ENCODE results near the gene TTC34.

The TTC34 gene

DNA sequence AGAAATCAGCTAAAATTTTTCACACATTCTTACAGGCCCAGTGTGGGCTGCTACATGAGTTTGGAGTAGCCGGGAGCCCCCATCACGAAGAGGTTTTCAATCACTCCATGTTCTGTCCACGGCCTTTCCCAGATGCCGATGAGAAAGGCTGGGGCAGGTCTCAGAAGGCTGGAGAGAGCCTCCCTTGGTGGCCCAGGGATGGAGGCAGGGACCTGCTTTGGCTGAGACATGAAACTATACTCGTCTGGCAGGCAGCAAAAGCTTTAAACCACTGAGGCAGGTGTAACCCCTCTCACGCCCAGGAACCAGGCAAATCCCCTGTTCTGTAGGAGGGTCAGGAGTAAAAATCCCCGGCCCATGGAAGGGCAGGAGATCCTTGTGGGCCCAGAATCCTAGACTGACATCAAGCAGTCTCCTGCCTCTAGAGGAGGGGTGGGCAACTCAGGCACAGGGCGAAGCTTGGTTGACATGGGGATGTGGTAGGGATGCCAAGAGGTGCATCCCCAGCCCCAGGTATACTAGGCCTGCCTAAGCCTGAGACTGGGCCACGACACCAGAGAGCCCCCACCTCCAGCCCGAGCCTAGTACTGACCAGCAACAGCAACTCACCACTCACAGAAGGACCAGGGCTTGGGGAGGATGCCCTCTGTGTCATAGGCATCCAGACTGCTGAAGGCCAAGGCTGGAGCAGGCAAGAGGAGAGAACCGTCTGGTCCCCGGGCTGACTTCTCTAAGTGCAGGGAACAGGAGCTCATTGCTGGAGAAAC lies 177.7 kb downstream of the TTC34 start:
- no peak for FAIRE-seq

- no peak for FAIRE-seq
These were observed 183.5 kb downstream of the TTC34 start for GRCh38 chr1:2617971-2618470.

DNA sequence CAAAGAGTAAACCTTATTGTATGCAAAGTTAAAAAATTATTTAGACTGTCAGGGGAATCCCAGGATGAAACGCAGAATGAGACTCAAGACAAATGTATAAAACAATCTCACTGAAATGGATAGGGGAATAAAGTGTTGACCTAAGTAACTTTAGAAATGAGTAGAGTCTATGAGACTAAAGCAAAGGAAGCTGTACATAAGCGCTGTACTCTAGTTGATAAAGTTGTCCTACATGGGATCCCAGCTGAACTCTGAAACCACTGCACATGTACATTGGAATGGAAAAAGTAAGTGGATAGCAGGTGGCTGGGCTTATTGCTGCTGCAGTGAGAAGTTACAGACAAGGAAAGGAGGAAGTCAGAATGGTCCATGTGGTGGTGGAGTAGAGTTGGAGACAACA lies 187.3 kb downstream of the TTC34 start:
- no peak for FAIRE-seq

DNA sequence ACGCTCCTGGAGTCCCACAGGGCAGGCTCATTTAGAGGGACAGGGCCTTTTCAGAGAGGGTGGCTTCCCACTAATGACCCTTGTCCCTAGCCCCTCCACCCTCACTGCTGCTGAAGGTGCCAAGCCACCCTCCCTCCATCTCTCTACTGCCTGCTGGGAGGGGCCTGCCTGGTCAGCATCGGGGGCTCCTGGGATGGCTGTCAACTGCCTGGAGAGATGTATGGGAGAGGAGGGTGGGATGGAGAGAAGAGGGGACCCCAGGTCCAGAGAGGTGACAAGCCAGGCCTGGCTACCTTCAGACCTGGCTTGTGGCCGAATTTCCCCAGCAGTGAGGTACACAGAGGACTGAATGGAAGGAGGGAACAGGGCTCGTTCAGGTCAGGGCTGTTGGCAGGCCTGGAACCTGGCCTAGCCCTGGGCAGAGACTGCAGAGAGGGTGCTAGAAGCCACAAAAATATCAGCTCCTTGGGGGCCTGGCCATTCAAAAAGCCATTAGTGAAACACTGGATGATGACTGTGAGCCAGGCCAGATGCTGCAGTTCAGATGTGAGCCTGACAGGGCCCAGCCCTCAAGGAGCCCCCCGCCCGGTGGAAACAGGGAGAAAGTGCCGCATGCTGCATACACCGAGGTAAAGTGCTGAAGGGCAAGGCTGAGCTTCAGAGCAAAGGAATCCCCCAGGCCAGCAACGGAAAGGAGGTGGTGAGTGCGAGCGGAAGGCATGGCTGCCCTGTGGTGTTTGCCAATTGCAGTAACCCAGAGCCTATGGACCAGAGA lies 188.7 kb downstream of the TTC34 start:
- FAIRE-seq = no peak

DNA sequence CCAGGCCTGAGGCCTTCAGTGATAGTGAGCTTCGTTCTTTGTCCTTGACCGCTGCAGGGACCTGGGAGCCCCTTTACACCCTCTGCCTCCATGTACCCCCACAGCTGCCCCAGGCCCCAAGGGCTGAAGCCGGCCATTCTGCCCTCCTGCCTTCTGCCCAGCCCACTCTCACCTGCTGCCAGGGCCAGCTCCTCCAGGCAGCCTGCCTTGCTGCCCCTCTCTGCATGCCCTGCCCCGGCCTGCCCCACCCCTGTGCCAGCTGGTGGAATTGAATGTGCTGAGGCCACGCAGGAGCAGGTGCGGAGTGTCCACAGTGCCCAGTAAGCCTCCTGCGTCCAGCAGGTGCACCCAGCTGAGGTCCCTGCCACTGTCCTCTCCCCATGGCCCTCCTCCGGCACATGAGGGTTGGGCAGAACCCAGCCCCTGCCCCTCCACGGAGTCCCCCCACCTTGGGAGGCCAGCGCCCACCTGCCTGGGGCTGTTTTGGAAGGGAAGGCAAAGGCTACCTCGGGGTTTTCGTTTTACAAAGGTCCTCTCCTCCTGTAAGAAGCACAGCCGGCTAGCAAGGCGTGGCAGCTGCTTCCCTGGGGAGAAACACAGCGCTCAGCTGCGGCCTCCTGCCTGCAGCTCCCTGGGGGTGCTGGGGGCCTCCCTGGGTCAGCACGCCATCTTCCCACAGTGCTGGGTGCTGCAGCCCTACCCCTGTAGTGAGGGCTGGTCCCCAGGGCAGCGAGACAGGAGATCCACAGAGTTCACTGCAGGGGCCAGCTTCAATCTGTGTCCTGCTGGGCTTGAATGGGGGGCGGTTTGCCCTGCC lies 189.7 kb downstream of the TTC34 start:
- FAIRE-seq = no peak

DNA sequence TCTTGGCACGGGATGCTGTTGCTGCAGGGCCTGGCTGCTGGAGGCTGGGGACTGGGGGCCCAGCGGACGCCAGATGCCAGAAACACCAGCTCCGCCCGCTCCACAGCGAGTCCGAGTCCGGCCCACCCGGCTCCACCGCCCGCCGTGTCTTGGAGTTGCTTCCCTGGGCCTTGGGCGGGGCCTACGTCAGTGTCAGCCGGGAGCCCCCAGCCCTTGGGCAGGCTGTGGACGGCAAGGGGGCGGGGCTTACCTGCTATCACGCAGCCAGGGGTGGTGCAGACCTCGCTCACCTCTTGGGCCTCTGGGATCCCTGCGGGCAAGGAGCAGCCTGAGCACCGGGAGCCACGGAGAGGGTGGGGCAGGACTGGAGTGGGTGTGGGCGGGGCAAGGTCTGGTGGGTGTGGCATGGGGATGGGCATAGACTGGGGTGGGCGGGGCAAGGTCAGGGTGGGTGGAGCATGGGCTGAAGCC lies 190.4 kb downstream of the TTC34 start:
- no peak for FAIRE-seq

GRCh38 chr1:2610036-2610959 lies 191.2 kb downstream of the TTC34 start:
- FAIRE-seq = no peak

DNA sequence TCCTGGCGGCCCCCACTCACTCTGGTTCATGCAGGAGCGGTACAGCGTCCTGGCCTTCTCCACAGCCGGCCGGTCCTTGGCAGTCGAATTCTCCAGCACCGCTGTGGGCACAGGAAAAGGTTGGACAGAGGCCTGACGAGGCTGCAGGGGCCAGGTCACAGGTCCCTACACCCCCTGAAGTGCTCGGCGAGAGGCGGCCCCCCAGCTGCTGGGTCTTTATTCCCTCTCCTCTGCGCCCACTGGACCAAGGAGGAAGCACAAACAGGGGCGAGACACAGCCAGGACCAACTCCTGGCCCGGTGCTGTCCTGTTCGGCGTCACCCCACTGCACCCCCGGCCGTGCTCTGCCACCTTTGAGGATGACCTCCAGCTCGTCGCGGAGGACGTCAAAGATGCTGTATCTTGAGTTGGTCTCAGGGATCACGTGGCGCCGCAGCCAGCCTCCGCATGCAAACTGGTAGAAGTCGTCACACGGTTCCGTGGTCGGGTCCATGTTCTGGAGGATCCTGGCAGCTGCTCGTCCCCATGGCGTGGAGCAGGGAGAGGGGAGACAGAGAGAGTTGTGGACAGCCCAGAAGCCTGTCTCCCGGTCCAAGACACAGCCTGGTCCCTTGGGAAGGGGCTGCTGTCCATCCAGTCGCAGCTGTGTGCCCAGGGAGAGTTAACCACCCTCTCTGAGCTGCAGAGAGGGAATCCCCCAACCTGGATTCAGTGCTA lies 192.0 kb downstream of the TTC34 start:
- no peak for FAIRE-seq

- no peak for FAIRE-seq
These were observed 193.8 kb downstream of the TTC34 start for GRCh38 chr1:2607641-2608091.

DNA sequence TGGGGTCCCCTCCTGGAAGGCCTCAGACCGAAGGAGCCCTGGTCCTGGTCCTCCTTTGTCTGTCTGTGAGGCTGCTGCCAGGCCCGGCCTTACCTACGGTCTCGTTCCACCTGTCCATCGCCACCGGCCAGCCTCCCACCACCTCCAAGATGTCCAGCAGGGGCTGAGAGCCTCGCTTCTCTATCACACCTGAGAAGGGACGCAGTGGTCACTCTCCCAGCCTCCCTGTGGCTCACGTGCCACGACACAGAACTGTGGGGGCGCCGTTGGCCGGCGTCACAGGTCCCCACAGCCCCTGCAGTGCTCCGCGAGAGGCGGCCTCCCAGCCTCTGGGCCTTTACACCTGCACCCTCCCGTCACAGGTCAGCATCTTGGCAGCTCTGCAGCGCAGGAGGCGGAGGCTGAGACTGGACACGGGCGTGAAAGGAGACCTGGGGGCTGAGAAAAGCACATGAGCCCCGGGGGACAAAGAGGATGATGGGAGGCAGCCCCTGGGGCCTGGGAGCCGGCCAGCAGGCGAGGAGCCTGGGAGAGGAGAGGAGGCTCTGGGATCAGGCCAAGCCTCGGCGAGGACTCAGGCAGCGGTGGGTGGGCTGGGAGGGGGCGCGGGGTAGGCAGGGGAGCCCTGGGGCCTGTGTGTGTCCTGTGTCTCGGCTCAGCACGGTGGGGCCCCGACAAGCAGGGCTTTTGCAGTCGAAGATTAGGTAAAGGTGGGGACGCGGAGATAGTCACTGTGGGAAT lies 194.4 kb downstream of the TTC34 start:
- FAIRE-seq = no peak

DNA sequence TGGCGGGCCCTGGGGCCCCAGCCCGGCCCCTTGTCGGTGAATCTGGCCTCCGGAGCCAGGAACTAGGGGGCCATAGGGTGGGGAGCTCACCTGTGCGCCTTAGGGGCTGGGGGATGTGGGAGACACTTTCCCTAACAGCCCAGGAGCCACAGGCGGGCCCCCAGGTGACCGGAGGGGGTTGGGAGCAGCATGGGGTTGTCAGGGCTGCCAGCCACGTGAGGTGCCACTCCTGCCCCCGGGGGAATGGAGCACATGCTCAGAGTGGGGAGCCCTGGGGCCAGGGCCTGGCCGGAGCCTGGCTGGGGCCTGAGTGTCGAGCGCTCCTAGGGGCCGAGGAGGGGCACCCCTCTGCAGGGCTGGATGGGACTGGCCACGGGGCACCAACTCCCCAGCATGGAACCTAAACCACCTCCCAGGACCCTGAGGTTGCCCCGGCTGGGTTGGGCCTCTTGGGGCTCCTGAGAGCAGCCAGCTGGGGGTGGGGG lies 195.1 kb downstream of the TTC34 start:
- no peak for FAIRE-seq

GRCh38 chr1:2605509-2606395 lies 195.7 kb downstream of the TTC34 start:
- no peak for FAIRE-seq

DNA sequence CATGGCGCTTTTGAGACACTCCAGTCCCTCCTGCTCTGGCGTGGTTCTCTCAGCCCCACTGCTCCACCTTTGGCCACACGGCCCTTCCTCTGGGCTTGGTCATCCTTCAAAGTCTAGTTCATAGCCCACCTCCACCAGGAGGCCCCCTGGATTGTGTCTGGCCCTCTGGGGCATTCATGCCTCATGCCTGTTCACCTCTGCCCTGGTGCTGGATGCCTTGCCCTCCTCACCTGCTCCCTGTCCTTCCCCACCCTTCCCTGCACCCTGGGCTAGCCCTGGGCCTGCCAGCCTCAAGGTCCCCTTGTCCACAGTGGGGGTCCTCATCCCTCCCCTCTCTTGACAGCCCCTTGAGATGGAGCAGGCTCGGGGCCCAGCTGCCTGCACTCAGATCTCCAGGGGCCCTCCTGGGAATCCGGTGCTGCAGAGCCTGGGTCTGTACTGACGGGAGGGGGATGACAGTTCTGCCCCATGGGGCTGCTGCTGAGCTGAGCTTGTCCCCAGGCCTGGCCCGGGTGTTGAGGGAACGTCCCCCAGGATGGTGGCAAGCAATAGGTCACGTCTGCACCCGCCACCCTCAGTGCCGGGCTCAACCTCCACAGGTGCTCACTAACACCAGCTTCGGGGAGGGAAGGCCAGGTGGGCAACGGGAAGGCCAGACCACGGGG lies 196.5 kb downstream of the TTC34 start:
- no peak for FAIRE-seq

GRCh38 chr1:2604156-2604843 lies 197.2 kb downstream of the TTC34 start:
- no peak for FAIRE-seq

GRCh38 chr1:2603521-2604155 lies 197.9 kb downstream of the TTC34 start:
- no peak for FAIRE-seq

- FAIRE-seq = no peak
These were observed 198.5 kb downstream of the TTC34 start for GRCh38 chr1:2602866-2603520.

DNA sequence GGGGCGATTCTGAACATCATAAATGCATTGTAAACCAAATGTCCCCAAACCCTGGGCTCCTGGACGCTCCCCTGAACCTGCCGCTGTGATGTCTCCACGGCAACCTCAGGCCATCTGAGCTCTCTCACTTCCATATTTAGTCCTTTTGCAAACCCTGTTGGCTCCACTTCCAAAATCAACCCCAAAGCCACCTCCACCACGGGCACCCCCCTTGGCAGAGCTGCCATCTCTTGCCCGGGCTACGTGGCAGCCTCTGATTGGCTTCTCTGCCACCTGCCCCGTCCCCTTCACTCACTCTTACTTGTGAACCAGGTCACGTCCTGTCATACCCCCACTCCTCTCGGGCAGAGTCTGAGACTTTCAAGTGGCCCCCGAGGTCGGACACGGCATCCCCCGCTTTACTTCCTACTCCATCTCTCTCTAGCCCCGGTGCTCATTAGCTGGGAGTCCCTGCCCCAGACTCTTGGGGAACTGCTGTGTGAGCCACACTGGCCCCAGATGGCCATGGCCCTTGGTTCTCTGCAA lies 199.1 kb downstream of the TTC34 start:
- no peak for FAIRE-seq
